ENCODE measurements around the gene CELSR1. TPM values are rescaled to one million over a fixed set of nuclear protein-coding genes. Genes with fewer than 3 reads are reported as not detected.

CELSR1 gene
- total and polyA plus RNA-seq, 7 donors, result 0.09 to 0.39 (median 0.18) TPM

GRCh38 chr22:46439576-46440465 is 97.6 kb downstream of the CELSR1 start:
- no peak for DNase-seq
- H3K27me3 ChIP-seq (ENCODE audit: insufficient read depth in 3 of 3, low read length in 2 of 3), result peaks cover 0 to 25% (median 9%) of the 10 kb centered on the region in 3 donors
- TF ChIP-seq CTCF (IDR thresholded peaks at IDR 0.05), result no peak

GRCh38 chr22:46439111-46439510 is 98.3 kb downstream of the CELSR1 start:
- no peaks in the 10 kb centered on the region for H3K36me3 ChIP-seq (ENCODE audit: insufficient read depth in 1 of 2, low read depth in 1 of 2)
- no peaks in the 10 kb centered on the region for H3K9me3 ChIP-seq
- peaks cover 0 to 26% (median 9%) of the 10 kb centered on the region in 3 donors for H3K27me3 ChIP-seq (ENCODE audit: insufficient read depth in 3 of 3, low read length in 2 of 3)
- H3K4me3 ChIP-seq, result no peak overlapping the region
- intact Hi-C loops (cut with DNase I), result no loop called here
- no peak for ATAC-seq
- DNase-seq, result no peak
- TF ChIP-seq CTCF (IDR thresholded peaks at IDR 0.05), result no peak
- no peak overlapping the region for H3K27ac ChIP-seq
- no peaks in the 10 kb centered on the region for H3K4me1 ChIP-seq
- WGBS, 3 donors, result 89 to 90% (median 90%) methylated on average over 25 of the region's 25 CpGs

More at GRCh38 chr22:46439576-46440465, 97.6 kb downstream of the CELSR1 start:
- Histone ChIP-seq H3K9me3 (no peaks in the 10 kb centered on the region), H3K4me1 (no peaks in the 10 kb centered on the region), H3K27ac (no peak overlapping the region), H3K36me3 (ENCODE audit: insufficient read depth in 1 of 2, low read depth in 1 of 2) (no peaks in the 10 kb centered on the region), H3K4me3 (no peak overlapping the region)
- ATAC-seq, result no peak
- intact Hi-C loops (cut with DNase I), result no loop called here
- WGBS, 3 donors, result 78 to 84% (median 79%) methylated on average over 24 of the region's 24 CpGs

- WGBS, 3 donors, result 41 to 54% (median 43%) methylated on average over 21 of the region's 21 CpGs
- no peak for TF ChIP-seq CTCF (IDR thresholded peaks at IDR 0.05)
- DNase-seq (no peak), ATAC-seq (no peak)
- no peak overlapping the region for H3K4me3 ChIP-seq
- H3K4me1 ChIP-seq, result no peaks in the 10 kb centered on the region
- intact Hi-C loops (cut with DNase I), result no loop called here
- no peaks in the 10 kb centered on the region for H3K9me3 ChIP-seq
- peaks cover 0 to 22% (median 9%) of the 10 kb centered on the region in 3 donors for H3K27me3 ChIP-seq (ENCODE audit: insufficient read depth in 3 of 3, low read length in 2 of 3)
- H3K36me3 ChIP-seq (ENCODE audit: insufficient read depth in 1 of 2, low read depth in 1 of 2), result no peaks in the 10 kb centered on the region
- no peak overlapping the region for H3K27ac ChIP-seq
These were observed 99.6 kb downstream of the CELSR1 start for GRCh38 chr22:46437671-46438440.

GRCh38 chr22:46436595-46437175 is 100.7 kb downstream of the CELSR1 start:
- ATAC-seq (no peak), DNase-seq (no peak)
- Histone ChIP-seq H3K36me3 (ENCODE audit: insufficient read depth in 1 of 2, low read depth in 1 of 2) (no peaks in the 10 kb centered on the region), H3K4me3 (no peak overlapping the region), H3K4me1 (no peaks in the 10 kb centered on the region), H3K9me3 (no peaks in the 10 kb centered on the region), H3K27me3 (ENCODE audit: insufficient read depth in 3 of 3, low read length in 2 of 3) (peaks cover 0 to 17% (median 9%) of the 10 kb centered on the region in 3 donors), H3K27ac (no peak overlapping the region)
- WGBS, 3 donors, result 68 to 85% (median 70%) methylated on average over 8 of the region's 8 CpGs
- intact Hi-C loops (cut with DNase I), result no loop called here
- TF ChIP-seq CTCF (IDR thresholded peaks at IDR 0.05), result no peak
